GM12875 (cell line): ENCODE results near the gene TEX22.
A peak's percentile ranks its signal among the peaks of the same experiment; 100 is the strongest.

Experiments
- H3K4me3 ChIP-seq: one replicate; pipeline ENCODE4 v1.5.1; 2011; ENCODE audit warnings: low read depth, low read length, control low read depth
- CTCF ChIP-seq: IDR thresholded peaks from 2 replicates; pipeline ENCODE4 v1.5.1; 2011; ENCODE audit warnings: low read depth, mild to moderate bottlenecking, control low read depth, inconsistent platforms, low read length, moderate library complexity, borderline replicate concordance; ENCODE audit not compliant: insufficient read depth

Gene TEX22

GRCh38 chr14:105444859-105445258 is 46.5 kb downstream of the TEX22 start:
- no peak for TF ChIP-seq CTCF
- H3K4me3 ChIP-seq = no peak overlapping the region

- TF ChIP-seq CTCF = no peak
- no peak overlapping the region for H3K4me3 ChIP-seq
Observed at GRCh38 chr14:105445290-105445689, 47.0 kb downstream of the TEX22 start.

- TF ChIP-seq CTCF = no peak
- no peak overlapping the region for H3K4me3 ChIP-seq
Observed at GRCh38 chr14:105445901-105446845, 47.8 kb downstream of the TEX22 start.

- TF ChIP-seq CTCF = no peak
- H3K4me3 ChIP-seq = no peak overlapping the region
Observed at GRCh38 chr14:105446971-105447370, 48.6 kb downstream of the TEX22 start.

- no peak overlapping the region for H3K4me3 ChIP-seq
- TF ChIP-seq CTCF = no peak
Observed at GRCh38 chr14:105447651-105448640, 49.6 kb downstream of the TEX22 start.

GRCh38 chr14:105448706-105449111 is 50.4 kb downstream of the TEX22 start:
- peak; percentile 89 for TF ChIP-seq CTCF
- H3K4me3 ChIP-seq = no peak overlapping the region
